Right lobe of liver (tissue), 6 donors: Measurements from ENCODE around the gene PLEKHO1. TPM values are rescaled to one million over a fixed set of nuclear protein-coding genes. Genes with fewer than 3 reads are reported as not detected.

Experiments
- ATAC-seq, 4 donors: fragments of 200-7000 bp; cut with Tn5 transposase; one replicate each; pipeline ENCODE4 v1.9.1; 2020; ENCODE audit warnings: mild to moderate bottlenecking in 4 of 4, moderate library complexity in 4 of 4
- DNase-seq, 3 donors: peaks; one replicate each; pipeline ENCODE4 v3.0.0-alpha.2; 2020
- H3K27ac ChIP-seq, 3 donors: fragments of 200-600 bp; one replicate each; pipeline ENCODE4 v1.8.0; 2022
- H3K27me3 ChIP-seq, 2 donors: fragments of 200-600 bp; one replicate each; pipeline ENCODE4 v1.8.0; 2022
- H3K36me3 ChIP-seq, 4 donors: fragments of 200-600 bp; sonication (generic) in 1 of 4; one replicate each; pipeline versions ENCODE4 v1.5.1 to v1.8.0; 2017 to 2022; ENCODE audit warnings: control low read depth in 1 of 4
- H3K4me1 ChIP-seq, 4 donors: fragments of 200-600 bp; sonication (generic) in 1 of 4; one replicate each; pipeline versions ENCODE4 v1.5.1 to v1.8.0; 2017 to 2022; ENCODE audit warnings: control low read depth in 1 of 4
- H3K4me3 ChIP-seq, 3 donors: fragments of 200-600 bp; one replicate each; pipeline ENCODE4 v1.8.0; 2022
- H3K9me3 ChIP-seq, 4 donors: fragments of 200-600 bp; sonication (generic) in 1 of 4; one replicate each; pipeline versions ENCODE4 v1.5.1 to v1.8.0; 2017 to 2022; ENCODE audit warnings: control low read depth in 1 of 4
- CTCF ChIP-seq, 4 donors: fragments of 200-600 bp in 3 of 4; fragments of 450-650 bp in 1 of 4; IDR thresholded peaks; one replicate each; pipeline versions ENCODE4 v1.5.1 to v1.8.0; 2016 to 2022; ENCODE audit warnings: antibody characterized with exemption in 4 of 4, mild to moderate bottlenecking in 2 of 4
- POLR2A ChIP-seq: fragments of 450-650 bp; IDR thresholded peaks from one replicate; pipeline ENCODE4 v1.6.1; 2017; ENCODE audit warnings: antibody characterized with exemption, mild to moderate bottlenecking
- WGBS: methylation state at CpG from one replicate; pipeline ENCODE4 v1.1.6; 2018; ENCODE audit warnings: low coverage, low lambda C conversion rate; ENCODE audit not compliant: insufficient coverage; ENCODE audit errors: missing lambda C conversion rate; 5-methylcytosine and 5-hydroxymethylcytosine counted together
- intact Hi-C, 2 donors: fragments of 100-400 bp; cut with DNase I; formaldehyde crosslinking; loops; one replicate each; pipeline versions ENCODE4 v1.11.2 to v1.14.1; 2022
- total RNA-seq, 6 experiments: library from RNA; depleted of rRNA in 2 of 6; stranded (reverse); fragments of >200 nt in 2 of 6; fragmentation: NEBNext Ultra II Directional in 3 of 6; extraction: Animal tissue kit (Norgen Biotek cat#: 25700) in 3 of 6; gene quantifications; one replicate each; pipeline versions ENCODE4 v1.1.0 to v1.2.4, GENCODE V29; 2016 to 2023
- donor health status: DM: no; HTN: yes; CAD: no.
- donor health status: DM: no; HTN: no; CAD: no.
- donor health status: DM: no; HTN: no; CAD: no.
- donor health status: DM: no; HTN: yes; CAD: no.
- donor health status: DM: no; HTN: yes; CAD: no.

Gene PLEKHO1
- total RNA-seq, 6 experiments from 2014 or later, result 3.4 to 11.7 (median 5.3) TPM

GRCh38 chr1:150152182-150152536, 2.4 kb downstream of the PLEKHO1 start:
- peaks cover 0 to 2% (median 0%) of the 10 kb centered on the region in 4 donors for H3K4me1 ChIP-seq
- WGBS, result 76% methylated on average over 2 of the region's 2 CpGs
- ATAC-seq, result no peak
- peak overlapping the region in 1 of 3 donors; percentile 56 for H3K4me3 ChIP-seq
- no peaks in the 10 kb centered on the region for H3K9me3 ChIP-seq
- no peak for DNase-seq
- intact Hi-C loops, result no loop called here
- peak overlapping the region in 1 of 3 donors; percentile 82 for H3K27ac ChIP-seq
- TF ChIP-seq CTCF (IDR thresholded peaks at IDR 0.05), result no peak
- TF ChIP-seq POLR2A, result no peak
- H3K27me3 ChIP-seq, result no peaks in the 10 kb centered on the region
- peaks cover 0 to 7% (median 0%) of the 10 kb centered on the region in 4 donors for H3K36me3 ChIP-seq

- DNase-seq, result no peak
- H3K27me3 ChIP-seq, result no peaks in the 10 kb centered on the region
- H3K27ac ChIP-seq, result peak overlapping the region in 1 of 3 donors; percentile 82
- TF ChIP-seq POLR2A (no peak), CTCF (IDR thresholded peaks at IDR 0.05) (no peak)
- intact Hi-C loops, result no loop called here
- peaks cover 0 to 7% (median 0%) of the 10 kb centered on the region in 4 donors for H3K36me3 ChIP-seq
- no peak overlapping the region for H3K4me3 ChIP-seq
- H3K9me3 ChIP-seq, result no peaks in the 10 kb centered on the region
- ATAC-seq, result peak in 3 of 4 donors; percentile 14 to 62 (median 57)
- 71% methylated on average over 3 of the region's 8 CpGs for WGBS
- H3K4me1 ChIP-seq, result peaks cover 0 to 2% (median 0%) of the 10 kb centered on the region in 4 donors
These were observed 3.2 kb downstream of the PLEKHO1 start for GRCh38 chr1:150152772-150153456.

- Histone ChIP-seq H3K36me3 (peaks cover 0 to 7% (median 0%) of the 10 kb centered on the region in 4 donors), H3K4me1 (peaks cover 0 to 1% (median 0%) of the 10 kb centered on the region in 4 donors), H3K27me3 (no peaks in the 10 kb centered on the region), H3K27ac (no peak overlapping the region), H3K9me3 (no peaks in the 10 kb centered on the region), H3K4me3 (no peak overlapping the region)
- no peak for ATAC-seq
- DNase-seq, result peak in 1 of 3 donors; percentile 37
- TF ChIP-seq POLR2A, result no peak
- TF ChIP-seq CTCF (IDR thresholded peaks at IDR 0.05), result no peak
- 41% methylated on average over 4 of the region's 4 CpGs for WGBS
- intact Hi-C loops, result no loop called here
These were observed 4.4 kb downstream of the PLEKHO1 start for GRCh38 chr1:150154143-150154542.

- Histone ChIP-seq H3K4me3 (no peak overlapping the region), H3K4me1 (no peaks in the 10 kb centered on the region), H3K27me3 (no peaks in the 10 kb centered on the region), H3K9me3 (no peaks in the 10 kb centered on the region), H3K36me3 (peaks cover 0 to 7% (median 0%) of the 10 kb centered on the region in 4 donors), H3K27ac (no peak overlapping the region)
- WGBS, result 92% methylated on average over 12 of the region's 13 CpGs
- TF ChIP-seq CTCF (IDR thresholded peaks at IDR 0.05) (no peak), POLR2A (no peak)
- DNase-seq, result peak in 1 of 3 donors; percentile 19
- ATAC-seq, result no peak
- intact Hi-C loops, result no loop called here
These were observed 5.8 kb downstream of the PLEKHO1 start for GRCh38 chr1:150155413-150156071.
